Stimulated activated CD8-positive, alpha-beta memory T cell treated with anti-CD3 and anti-CD28 coated beads, Interleukin-15, amount 100 ng/mL, for 48 hours (primary cell): ENCODE measurements around the gene LY9.

Experiments used
- DNase-seq, 2 donors: peaks; one replicate each; pipeline ENCODE4 v3.0.0-alpha.2; 2020; ENCODE audit warnings: low read depth in 2 of 2

Gene LY9

DNA sequence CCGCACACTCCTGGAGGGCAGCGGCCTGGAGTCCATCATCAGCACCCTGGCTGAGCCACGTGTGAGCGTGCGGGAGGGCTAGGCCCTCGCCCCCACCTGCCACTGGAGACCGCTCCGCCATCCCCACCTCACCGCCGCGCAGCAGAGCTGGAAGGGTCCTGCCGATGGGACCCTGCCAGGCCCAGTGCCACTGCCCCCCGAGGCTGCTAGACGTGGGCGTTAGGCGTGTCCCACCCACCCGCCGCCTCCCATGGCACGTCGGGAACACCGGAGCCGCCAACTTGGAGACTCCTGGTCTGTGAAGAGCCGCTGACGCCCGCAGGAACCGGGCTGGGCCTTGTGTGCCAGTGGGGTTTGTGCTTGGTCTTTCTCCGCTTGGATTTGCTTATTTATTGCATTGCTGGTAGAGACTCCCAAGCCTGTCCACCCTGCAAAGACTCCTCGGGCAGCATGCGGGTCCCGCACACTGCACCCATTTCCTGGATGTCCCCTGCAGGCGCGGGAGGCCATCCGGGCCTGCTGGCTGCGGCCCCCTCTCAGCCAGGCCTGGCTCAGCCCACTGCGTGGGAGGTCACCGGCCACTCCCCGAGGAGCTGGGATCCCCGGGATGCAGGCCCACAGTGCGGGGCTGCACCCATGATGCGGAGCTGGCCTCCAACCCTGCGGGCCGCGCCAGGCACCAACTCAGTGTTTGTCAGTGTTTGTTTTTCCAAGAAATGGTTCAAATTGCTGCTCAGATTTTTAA lies 6.0 kb downstream of the LY9 start:
- no peak for DNase-seq

DNA sequence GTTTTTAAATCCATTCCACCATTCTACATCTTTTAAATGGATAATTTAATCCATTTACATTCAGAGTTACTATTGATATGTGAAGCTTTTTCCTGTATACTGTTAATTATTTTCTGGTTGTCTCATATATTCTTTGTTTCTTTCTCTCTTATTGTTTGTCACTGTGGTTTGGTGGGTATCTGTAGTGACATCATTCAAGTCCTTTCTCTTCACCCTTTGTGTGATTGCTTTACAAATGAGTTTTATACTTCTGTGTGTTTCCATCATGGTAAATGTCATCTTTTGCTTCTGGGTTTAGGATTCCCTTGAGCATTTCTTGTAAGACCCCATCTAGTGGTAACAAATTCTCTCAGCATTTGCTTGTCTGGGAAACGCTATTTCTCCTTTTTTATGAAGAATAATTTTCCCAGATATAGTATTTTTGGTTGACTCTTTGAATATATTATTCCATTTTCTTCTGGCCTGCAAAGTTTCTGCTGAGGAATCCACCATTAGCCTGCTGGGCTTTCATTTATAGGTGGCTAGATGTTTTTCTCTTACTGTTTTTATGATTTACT lies 10.2 kb downstream of the LY9 start:
- no peak for DNase-seq

DNA sequence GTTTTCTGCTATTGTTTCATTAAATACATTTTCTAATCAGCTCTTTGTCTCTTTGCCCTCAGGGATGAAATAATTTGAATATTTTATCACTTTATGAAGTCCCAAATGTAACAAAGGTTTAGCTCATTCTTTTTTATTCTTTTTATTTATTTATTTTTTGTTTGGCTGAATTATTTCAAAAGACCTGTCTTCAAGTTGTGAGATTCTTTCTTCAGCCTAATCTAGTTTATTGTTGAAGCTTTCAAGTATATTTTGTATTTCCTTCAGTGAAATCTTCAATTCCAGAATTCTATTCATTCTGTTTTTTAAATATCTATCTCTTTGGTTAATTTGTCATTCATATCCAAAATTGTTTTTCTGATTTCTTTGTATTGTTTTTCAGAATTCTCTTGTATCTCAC lies 10.8 kb downstream of the LY9 start:
- DNase-seq = no peak

DNA sequence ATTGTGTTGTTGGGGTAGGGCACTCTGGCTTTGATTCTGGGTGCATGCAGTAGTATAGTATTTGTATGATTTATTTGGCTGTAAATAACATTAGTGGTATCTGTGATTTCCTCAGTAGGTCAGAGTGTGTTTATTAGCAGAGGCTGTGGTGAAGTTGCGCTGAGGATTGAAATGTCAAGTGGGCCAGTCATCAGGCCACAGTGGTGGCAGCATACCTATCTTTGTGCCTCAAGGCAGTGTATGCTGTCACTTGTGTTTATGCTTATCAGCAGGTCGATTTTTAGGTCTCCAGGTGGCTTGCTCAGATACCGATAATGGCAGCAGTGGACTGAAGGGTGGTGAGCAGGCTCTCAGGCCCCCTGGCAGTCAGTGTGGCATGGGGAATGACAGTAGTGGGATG lies 11.3 kb downstream of the LY9 start:
- DNase-seq = no peak

DNA sequence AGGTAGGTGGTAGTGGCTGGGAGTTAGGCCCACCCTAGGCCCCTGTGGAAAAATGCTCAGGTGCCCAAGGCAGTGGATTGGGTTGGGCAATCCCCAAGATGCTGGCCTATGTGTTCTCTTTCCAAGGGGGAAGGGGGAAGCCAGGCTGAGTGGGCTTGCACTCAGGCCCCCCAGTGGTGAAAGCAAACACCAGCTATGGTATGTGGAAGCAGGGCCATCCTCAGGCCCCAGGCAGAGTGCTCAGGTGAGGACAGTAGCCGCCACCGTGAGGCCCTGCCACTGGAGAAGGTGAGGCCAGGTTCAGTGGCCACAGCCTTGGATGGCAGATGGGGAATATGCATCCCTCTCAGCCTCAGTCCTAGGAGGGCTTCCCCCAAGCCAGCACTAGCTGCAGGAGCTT lies 11.8 kb downstream of the LY9 start:
- DNase-seq = no peak

DNA sequence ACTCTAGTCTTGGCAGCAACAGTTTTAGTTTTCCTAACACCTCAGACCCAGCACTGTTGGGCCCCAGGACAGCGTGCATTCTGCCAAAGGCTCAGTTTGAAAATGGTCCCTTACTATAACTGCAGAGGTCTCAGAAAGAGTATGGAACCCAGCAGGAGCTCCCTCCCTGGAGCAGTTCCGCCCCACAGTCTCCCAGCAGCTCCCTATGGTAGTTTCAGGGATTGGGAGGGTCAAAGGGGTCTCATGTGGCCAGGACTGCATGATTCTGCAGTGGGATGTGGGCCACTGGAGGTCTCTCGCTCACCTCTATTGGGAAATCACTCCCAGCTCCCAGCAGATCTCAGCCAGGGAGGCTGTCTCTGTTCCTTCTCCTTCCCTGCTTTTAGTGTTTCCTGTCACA lies 12.3 kb downstream of the LY9 start:
- no peak for DNase-seq

DNA sequence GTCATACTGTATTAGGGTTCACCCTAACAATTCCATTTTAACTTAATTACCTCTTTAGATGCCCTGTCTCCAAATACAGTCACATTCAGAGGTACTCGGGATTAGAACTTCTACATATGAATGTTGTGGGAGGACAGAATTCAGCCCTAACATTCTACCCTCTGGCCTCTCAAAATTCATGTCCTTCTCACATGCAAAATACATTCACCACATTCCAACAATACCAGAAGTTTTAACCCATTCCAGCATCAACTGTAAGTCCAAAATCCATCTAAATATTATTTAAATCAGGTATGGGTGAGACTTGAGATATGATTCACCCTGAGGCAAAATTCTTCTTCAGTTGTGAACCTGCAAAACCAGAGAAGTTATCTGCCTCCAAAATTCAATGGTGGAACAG lies 14.5 kb downstream of the LY9 start:
- no peak for DNase-seq

DNA sequence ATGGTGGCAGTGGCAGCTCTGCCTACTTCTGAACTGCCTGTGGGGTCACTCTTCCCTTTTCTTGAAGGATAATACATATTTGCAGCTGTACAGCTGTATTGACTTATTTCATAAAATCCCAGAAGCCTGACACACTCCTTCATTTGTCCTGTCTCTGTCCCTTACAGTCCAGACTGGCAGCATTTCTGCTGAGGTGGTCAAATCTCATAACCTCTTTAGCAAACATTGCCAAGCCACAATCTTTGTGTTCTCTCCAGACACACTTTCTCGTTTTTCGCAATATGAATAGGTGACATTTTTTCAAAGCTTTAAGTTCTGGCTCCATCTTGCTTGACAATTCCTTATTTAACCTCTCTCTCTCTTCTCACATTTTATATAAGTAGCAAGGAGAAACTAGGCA lies 15.2 kb downstream of the LY9 start:
- DNase-seq = no peak

DNA sequence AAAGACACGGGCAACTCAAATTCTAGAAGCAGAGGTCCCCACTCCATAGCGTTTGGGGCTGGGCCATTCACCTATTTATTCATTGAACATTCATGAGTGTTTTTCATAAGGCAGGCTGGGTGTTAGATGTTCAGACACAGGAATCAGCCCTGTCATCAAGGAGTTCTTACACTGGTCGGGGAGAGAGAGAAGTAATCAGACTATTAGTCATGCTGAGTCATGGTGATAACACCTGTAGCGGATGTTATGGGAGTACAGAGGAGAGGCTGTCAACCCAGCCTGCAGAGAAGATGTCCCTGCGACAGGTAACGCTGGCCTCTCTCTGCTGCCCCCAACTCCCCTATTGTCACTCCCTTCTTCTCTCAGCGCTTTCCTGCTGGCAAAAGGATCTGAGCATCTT lies 17.2 kb downstream of the LY9 start:
- DNase-seq = no peak

DNA sequence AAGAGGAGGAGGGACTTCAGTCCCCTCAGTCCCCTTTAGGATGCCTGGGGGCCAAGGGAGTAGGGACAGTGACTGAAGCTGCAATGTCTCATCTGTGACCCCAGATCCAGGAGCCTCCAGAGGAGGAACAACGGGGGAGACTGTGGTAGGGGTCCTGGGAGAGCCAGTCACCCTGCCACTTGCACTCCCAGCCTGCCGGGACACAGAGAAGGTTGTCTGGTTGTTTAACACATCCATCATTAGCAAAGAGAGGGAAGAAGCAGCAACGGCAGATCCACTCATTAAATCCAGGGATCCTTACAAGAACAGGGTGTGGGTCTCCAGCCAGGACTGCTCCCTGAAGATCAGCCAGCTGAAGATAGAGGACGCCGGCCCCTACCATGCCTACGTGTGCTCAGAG lies 18.3 kb downstream of the LY9 start:
- no peak for DNase-seq

DNA sequence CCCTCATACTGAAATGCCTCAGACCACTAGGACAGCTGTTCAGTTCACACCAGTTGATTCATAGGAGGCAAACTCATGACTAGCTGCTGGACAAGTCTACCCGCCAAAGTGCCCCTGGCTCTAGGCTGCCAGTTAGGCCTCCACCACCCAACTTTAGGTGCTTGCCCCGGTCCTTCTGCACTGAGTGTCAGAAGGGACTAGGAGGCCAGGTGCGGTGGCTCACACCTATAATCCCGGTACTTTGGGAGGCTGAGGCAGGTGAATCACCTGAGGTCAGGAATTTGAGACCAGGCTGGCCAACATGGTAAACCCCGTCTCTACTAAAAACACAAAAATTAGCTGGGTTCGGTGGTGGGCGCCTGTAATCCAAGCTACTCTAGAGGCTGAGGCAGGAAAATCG lies 18.9 kb downstream of the LY9 start:
- DNase-seq = no peak

DNA sequence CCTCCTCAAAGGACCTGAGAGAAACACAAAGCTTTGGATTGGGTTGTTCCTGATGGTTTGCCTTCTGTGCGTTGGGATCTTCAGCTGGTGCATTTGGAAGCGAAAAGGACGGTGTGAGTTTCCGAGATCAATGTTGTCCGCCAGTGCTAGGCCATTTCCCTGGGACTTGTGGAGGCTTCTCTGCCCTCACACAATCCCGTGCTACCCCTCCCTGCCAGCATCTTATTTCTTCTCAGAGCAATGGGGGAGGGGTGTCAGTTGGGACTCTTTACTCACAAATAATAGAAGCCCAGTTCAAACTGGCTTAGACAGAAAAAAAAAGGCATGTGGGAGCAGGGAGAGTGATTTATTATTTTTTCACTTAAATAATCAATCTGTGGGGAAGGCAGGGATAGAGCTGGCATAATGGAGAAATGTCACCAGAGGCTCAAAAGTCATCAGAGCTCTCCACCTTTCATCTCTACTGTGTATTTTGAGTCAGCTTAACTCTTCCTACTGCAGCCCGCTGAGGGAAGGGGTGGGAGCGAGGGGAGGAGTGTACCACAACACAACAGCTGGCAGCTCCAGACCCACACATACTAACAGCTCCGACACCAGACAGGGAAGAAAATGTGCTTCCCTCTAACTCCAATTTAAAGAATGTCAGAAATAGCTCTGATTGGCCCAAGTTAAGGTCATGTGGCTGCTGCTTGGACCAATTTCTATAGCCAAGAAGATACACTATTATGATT lies 22.4 kb downstream of the LY9 start:
- DNase-seq = no peak

DNA sequence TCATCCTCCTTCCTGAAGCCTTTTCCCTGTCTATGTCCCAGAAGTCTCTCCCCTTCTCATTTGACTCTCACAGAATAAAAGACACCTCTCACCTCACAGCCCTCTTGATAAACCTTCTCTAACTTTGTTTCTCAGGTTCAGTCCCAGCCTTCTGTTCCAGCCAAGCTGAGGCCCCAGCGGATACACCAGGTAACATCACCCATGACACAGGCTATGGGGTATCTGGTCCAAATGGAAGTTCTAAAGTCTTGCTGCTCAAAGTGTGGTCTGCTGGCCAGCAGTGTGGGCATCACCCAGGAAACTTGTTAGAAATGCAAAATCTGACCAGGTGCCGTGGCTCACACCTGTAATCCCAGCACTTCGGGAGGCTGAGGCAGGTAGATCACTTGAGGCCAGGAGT lies 23.2 kb downstream of the LY9 start:
- no peak for DNase-seq

DNA sequence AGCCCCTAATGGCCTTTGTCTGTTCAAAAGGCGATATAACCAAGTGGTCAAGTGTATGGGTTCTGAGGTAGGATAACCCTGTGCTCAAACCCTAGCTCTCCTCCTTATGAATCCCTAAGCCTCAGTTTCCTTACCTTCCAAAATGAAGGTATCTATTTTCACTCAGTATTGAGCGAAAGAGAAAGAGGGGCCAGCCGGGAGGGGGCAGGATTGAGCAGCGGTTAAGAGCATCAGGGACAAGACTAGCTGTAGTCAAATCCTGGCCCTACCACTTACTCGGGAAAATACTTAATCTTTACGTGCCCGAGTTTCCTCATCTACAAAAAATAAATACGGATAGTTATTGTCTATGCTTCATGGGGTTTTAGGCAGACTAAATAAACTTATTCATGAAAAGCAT lies 25.7 kb downstream of the LY9 start:
- no peak for DNase-seq

DNA sequence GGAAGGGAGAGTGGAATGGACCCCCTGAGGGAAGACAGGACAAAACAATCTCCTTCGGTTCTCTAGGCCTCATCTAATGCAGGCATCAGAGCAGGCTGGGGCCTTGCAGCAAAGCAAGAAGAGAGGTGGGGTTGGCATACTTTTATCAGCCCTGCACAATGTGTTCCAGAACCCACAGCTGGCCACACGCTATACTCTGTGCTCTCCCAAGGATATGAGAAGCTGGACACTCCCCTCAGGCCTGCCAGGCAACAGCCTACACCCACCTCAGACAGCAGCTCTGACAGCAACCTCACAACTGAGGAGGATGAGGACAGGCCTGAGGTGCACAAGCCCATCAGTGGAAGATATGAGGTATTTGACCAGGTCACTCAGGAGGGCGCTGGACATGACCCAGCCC lies 27.3 kb downstream of the LY9 start:
- DNase-seq = no peak

DNA sequence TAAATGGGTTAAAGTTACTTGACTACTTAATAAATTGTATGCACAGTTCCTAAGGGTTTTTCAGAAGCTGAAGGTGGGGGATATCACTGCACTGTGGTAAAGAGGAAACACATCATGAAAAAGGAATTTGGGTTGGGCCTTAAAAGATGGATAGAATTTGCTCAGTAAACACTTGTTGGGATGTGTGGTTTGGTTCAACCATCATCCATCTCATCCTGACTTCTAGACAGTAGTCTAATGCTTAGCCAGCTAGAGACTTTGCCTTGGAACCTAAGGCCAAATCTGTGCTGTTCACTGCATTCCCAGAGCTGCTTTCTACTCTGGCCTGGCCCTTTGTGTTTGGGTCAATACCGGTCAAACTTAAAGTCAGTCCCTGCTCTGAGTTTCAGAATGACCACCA lies 30.6 kb downstream of the LY9 start:
- no peak for DNase-seq

DNA sequence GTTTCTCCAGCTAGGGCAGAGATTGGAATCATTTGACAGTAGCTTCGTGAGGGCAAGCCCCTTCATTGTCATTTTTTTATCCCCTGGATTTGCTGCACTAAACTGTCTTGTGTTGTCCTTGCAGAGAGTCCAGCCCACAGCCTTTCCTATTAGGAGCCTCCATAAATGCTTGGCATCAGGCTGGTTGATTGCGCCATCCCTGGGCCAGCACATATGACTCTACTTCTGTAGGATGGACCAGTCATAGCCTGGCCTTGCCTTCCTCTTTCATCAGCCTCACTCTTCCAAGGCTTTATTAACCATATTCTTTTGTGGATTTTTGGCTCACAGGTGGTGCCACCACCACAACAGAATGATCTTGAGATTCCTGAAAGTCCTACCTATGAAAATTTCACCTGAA lies 31.4 kb downstream of the LY9 start:
- DNase-seq = no peak

DNA sequence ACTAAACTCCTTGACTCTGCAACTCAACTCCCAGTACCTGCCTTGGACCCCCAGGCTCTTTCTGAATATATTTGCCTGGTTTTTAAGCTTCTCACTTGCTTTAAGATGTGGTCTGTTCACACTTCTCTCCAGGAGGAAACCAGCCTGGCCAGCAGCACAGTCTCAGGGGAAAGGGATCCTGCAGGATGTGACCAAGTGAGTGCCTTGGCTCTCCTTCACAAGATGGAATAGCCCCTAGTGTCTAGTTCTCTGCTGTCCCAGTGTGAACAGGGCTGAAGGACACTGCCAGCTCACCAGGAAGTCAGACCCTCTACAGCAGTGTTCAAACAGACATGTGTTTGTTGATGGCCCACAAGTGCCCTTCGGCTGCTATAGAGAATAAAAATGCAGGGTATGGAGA lies 33.8 kb downstream of the LY9 start:
- DNase-seq = no peak

DNA sequence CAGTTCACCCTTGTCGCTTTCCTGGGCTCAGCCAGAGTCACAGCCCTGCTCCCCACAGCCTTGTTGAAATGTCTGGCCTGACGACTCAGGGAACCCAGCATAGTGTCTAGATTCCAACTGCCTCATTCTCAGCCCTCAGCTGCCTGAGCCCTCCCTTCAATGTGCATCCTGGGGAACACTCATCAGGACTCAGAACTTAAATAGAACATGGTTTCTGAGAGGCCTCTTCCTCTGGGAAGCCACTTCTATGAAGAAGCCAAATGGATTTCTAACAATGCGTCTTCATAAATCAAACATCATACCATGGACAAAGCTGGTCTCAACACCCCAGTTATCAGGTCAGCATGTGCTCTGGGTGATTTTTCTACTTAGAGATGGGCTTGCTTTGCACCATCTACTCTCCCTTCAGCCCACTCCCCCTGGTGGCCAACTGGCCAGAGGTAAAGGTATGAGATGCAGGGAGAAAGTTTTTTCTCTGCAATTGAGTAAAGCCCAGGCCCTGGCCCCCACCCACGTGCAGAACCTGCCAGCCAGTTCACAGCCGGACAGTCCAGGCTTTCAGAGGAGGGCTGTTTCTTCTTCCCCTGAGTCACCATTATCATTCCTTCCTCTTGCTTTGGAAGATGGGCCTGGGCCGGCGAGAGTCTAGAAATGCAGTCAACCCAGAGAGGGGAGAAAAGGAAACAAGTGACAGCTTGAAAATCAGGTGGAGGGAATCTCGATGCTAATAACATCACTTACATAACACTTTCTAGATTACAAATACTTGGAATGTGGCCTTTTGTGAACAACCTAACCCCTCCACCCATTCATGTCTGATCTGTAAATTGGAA lies 34.6 kb downstream of the LY9 start:
- DNase-seq = peak; percentile 43 to 55

DNA sequence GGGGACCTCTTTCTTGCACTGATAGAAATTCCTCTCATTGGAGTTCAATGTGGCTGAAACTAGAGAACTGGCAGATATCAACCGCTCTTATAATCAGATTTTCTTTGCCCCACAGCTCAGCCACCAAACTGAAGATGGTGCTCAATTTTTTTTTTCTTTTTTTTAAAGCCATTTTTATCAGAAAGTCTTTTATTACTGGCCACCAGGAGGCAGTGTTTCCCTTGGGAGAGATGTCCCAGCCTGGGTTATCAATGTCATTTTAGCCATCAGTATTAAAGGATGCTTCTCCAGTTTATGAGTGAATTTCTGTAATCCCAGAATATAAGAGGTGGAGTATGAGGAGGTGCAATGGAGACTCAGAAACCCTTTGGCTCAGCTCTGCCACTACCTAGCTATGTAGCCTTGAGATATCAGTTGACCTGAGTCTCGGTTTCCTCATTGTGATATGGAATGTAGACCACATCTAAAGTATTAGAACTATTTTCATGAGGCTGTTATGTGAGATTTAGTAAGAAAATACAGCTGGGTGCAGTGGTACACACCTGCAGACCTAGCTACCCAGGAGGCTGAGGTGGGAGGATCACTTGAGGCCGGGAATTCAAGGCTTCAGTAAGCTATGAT lies 39.1 kb downstream of the LY9 start:
- DNase-seq = no peak

DNA sequence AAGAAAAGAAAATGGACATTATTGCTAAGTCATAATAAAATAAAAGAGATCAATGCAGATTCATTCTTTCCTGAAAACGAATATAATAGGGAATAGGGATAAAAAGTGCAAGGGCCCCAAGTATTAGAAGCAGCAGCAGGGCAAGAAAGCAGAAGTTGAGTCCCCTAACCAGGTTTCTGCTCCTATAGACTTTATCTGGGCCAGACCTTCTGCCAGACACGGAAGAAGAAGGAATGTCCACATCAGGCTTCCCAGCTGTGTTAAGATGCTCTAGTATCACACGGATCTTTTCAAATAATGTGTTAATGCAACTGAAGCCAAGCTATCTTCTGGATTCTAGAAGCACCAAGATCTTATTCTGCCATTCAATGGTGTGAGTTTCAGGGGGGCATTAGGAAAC lies 39.8 kb downstream of the LY9 start:
- DNase-seq = no peak

DNA sequence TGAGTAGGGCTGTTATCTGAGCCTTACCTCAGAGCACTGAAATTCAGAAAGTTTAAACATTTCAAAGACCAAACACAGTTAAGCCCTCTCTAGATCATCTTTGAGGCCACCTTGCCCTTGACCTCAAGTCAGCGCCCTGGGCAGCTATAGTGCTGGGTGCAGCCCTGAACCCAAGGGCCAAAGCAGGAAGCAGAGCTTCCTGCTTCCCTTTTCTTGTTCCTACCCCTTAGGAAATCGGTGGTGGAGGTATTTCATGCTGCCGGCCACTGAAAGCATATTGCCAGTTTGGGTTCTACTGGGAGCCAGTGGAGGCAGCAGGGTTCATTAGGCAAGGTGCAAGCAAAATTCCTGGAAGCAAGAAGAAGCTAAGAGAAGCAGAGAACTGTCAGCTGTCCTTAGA lies 40.6 kb downstream of the LY9 start:
- no peak for DNase-seq
